RWPE2 (cell line): ENCODE measurements around the gene ITCH.
"Not testable (repeated sequence)": the region's sequence is repeated elsewhere in the genome, so short reads cannot be mapped to it uniquely, and the experiment has no call there.

Source experiments
- ATAC-seq: fragments of 200-7000 bp; cut with Tn5 transposase; 3 replicates; pipeline ENCODE4 v1.9.1; 2021; ENCODE audit warnings: low read depth
- DNase-seq: peaks from one replicate; pipeline ENCODE4 v3.0.0-alpha.2; 2020; ENCODE audit warnings: low spot score
- H3K27ac ChIP-seq: fragments of 450-650 bp; 2 replicates; pipeline ENCODE4 v1.5.1; 2017; ENCODE audit warnings: mild to moderate bottlenecking; ENCODE audit not compliant: poor library complexity, severe bottlenecking
- H3K27me3 ChIP-seq: fragments of 250-450 bp; sonication (Bioruptor Pico); 2 replicates; pipeline ENCODE4 v1.5.1; 2021; ENCODE audit warnings: mild to moderate bottlenecking, moderate library complexity; ENCODE audit not compliant: insufficient read depth, poor library complexity, severe bottlenecking
- H3K36me3 ChIP-seq: fragments of 250-450 bp; sonication (Bioruptor Pico); 2 replicates; pipeline ENCODE4 v1.5.1; 2020; ENCODE audit warnings: low read depth, mild to moderate bottlenecking, moderate library complexity
- H3K4me1 ChIP-seq: fragments of 250-450 bp; sonication (Bioruptor Pico); 2 replicates; pipeline ENCODE4 v1.5.1; 2021; ENCODE audit warnings: mild to moderate bottlenecking, moderate library complexity; ENCODE audit not compliant: insufficient read depth, poor library complexity, severe bottlenecking
- H3K4me3 ChIP-seq: fragments of 250-450 bp; sonication (Bioruptor Pico); 2 replicates; pipeline ENCODE4 v1.5.1; 2021; ENCODE audit warnings: mild to moderate bottlenecking, moderate library complexity; ENCODE audit not compliant: severe bottlenecking
- H3K9me3 ChIP-seq: fragments of 250-450 bp; sonication (Bioruptor Pico); 2 replicates; pipeline ENCODE4 v1.5.1; 2021; ENCODE audit warnings: mild to moderate bottlenecking, moderate library complexity; ENCODE audit not compliant: severe bottlenecking
- CTCF ChIP-seq: fragments of 450-650 bp; IDR thresholded peaks from one replicate; pipeline ENCODE4 v1.5.1; 2017; ENCODE audit warnings: mild to moderate bottlenecking, moderate library complexity; ENCODE audit not compliant: poor library complexity, severe bottlenecking

ITCH gene

DNA sequence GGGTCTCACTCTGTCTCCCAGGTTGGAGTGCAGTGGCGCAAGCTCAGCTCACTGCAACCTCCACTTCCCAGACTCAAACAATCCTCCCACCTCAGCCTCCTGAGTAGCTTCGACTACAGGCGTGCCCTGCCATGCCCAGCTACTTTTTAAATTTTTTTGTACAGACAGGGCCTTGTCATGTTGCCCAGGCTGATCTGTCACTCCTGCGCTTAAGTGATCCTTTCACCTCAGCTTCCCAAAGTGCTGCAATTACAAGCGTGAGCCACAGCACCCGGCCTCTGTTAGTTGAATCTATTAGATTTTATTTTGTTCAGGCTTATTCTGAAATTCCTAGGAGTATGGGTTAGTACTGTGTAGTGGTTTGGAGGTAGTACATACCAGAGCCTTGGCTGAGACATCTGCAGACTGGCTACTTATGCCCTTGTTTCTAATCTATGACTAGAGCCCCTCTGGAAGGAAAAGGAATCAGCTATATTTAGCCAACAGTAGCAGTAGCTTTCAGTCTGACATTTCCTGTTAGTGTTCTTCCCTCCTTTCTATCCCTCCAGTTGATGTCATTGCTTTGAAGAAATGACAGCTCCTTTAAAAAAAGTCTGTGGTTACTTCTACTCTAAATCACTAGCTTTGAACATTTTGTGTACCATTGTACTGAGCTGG is 74.4 kb downstream of the ITCH start:
- peak; percentile 24; the same call in 2 of the 3 replicates for ATAC-seq
- DNase-seq = no peak
- peaks cover 98% of the 10 kb centered on the region for H3K36me3 ChIP-seq

DNA sequence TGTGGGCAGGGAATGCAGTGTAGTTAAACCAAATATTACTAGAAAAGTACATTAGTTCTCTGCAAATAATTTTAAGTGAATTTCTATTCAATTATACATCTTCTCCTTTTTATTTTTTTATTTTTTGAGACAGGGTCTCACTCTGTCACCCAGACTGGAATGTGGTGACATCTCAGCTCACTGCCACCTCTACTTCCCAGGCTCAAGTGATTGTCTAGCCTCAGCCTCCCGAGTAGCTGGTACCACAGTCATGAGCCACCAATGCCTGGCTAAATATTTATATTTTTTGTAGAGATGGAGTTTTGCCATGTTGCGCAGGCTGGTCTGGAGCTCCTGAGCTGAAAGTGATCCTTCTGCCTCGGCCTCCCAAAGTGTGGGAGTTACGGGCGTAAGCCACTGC is 76.1 kb downstream of the ITCH start:
- no peak overlapping the region for H3K4me3 ChIP-seq
- H3K4me1 ChIP-seq = no peaks in the 10 kb centered on the region
- ATAC-seq = no peak
- H3K36me3 ChIP-seq = peaks cover 100% of the 10 kb centered on the region
- H3K9me3 ChIP-seq = no peaks in the 10 kb centered on the region
- no peak overlapping the region for H3K27ac ChIP-seq
- no peak for DNase-seq
- H3K27me3 ChIP-seq = no peaks in the 10 kb centered on the region
- TF ChIP-seq CTCF = no peak

More for the DNA sequence above, 74.4 kb downstream of the ITCH start:
- TF ChIP-seq CTCF = no peak
- H3K27me3 ChIP-seq = no peaks in the 10 kb centered on the region
- no peak overlapping the region for H3K27ac ChIP-seq
- no peaks in the 10 kb centered on the region for H3K9me3 ChIP-seq
- no peaks in the 10 kb centered on the region for H3K4me1 ChIP-seq
- H3K4me3 ChIP-seq = no peak overlapping the region

GRCh38 chr20:34441423-34441822 is 78.3 kb downstream of the ITCH start:
- not testable (repeated sequence) for DNase-seq, H3K27me3 ChIP-seq, ATAC-seq, H3K27ac ChIP-seq, H3K4me1 ChIP-seq, H3K4me3 ChIP-seq, H3K9me3 ChIP-seq
- H3K36me3 ChIP-seq = peaks cover 100% of the 10 kb centered on the region

DNA sequence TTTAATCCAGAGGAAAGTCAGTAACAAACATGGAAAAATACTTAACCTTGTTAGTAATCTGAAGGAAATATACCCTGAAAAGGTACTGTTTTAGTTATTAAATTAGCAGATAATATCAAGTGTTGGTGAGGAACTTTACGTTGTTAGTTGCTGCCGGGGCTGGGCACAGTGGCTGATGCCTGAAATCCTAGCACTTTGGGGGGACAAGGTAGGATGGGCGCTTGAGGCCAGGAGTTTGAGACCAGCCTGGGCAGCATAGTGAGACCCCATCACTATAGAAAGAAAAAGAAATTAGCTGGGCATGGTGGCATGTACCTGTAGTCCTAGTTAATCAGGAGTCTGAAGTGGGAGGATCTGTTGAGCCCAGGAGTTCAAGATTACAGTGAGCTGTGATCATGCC is 80.5 kb downstream of the ITCH start:
- Histone ChIP-seq H3K27me3 (no peaks in the 10 kb centered on the region), H3K36me3 (peaks cover 98% of the 10 kb centered on the region), H3K27ac (no peak overlapping the region), H3K9me3 (no peaks in the 10 kb centered on the region), H3K4me3 (no peak overlapping the region), H3K4me1 (no peaks in the 10 kb centered on the region)
- ATAC-seq = no peak
- no peak for DNase-seq
- TF ChIP-seq CTCF = no peak

DNA sequence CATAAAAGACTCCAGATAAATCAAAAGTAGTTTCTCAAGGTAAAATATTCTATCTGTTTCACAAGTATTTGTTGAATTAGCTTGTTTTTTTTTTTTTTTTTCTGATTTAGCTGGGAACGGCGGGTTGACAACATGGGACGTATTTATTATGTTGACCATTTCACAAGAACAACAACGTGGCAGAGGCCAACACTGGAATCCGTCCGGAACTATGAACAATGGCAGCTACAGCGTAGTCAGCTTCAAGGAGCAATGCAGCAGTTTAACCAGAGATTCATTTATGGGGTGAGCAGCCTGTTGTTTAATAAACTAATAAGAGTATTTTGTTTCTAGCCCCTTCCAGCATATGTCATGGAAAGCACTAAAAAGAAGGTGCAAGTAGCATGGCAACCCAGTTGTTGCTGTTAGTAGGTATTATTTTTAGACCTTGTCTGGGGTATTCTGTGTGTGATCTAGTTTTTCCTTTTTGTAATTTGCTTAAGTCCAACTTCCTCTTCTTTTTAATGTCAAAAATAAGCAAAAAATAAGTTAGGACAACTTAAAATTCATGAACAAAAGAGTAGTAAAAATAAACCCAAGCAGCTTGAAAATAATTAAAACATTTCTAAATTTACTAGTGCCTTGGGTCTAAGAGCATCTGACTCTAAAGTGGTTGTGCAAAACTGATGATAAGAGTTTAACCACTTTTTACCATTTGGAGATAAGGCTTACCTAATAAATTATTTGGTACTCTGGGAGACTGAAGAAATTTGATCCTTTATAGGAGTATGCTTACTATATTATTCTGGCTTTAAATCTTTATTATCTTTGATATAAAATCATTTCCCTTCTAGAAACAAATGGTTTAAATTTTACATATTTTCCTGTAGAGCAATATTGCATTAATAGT is 82.3 kb downstream of the ITCH start:
- H3K27me3 ChIP-seq = no peaks in the 10 kb centered on the region
- no peaks in the 10 kb centered on the region for H3K4me1 ChIP-seq
- no peaks in the 10 kb centered on the region for H3K9me3 ChIP-seq
- TF ChIP-seq CTCF = no peak
- H3K4me3 ChIP-seq = no peak overlapping the region
- no peak overlapping the region for H3K27ac ChIP-seq
- peaks cover 98% of the 10 kb centered on the region for H3K36me3 ChIP-seq
- DNase-seq (no peak), ATAC-seq (no peak)
